Measurements from ENCODE around the gene RPS10. TPM values are rescaled to one million over a fixed set of nuclear protein-coding genes. Genes with fewer than 3 reads are reported as not detected.

RPS10 gene
- total and polyA plus RNA-seq, 2 of the 8 experiments (the other 6 are each of a cell fraction or from before 2014, with no cell fraction given) = 2,408 to 11,142 TPM

GRCh38 chr6:34416877-34417371 lies 8.9 kb downstream of the RPS10 start:
- Histone ChIP-seq H3K36me3 (ENCODE audit: control insufficient read depth in 2 of 4, insufficient read depth in 4 of 4, low read length in 3 of 4) (peaks cover 33 to 67% (median 50%) of the 10 kb centered on the region in 4 experiments), H3K27ac (ENCODE audit: low read depth, low read length) (no peak overlapping the region)

More at GRCh38 chr6:34416877-34417371, 8.9 kb downstream of the RPS10 start:
- H4K5ac ChIP-seq (ENCODE audit: insufficient read length, low read depth, low read length) = no peak overlapping the region
- H3K23ac ChIP-seq (ENCODE audit: insufficient read length) = no peak overlapping the region
- H3K9ac ChIP-seq (replicated peaks in 1 of 4; ENCODE audit: extremely low read depth in 1 of 4, low read depth in 3 of 4, low read length in 3 of 4) = no peak overlapping the region
- H3K56ac ChIP-seq (replicated peaks; ENCODE audit: insufficient read length, low read depth, low read length) = no peak overlapping the region
- no peak for DNase-seq (ENCODE audit: low read depth in 1 of 2, low spot score in 2 of 2)
- no peak overlapping the region for H3K4ac ChIP-seq (replicated peaks; ENCODE audit: insufficient read length, low read depth, low read length)
- no peak overlapping the region for H2AFZ ChIP-seq (ENCODE audit: low read length)
- no peak overlapping the region for H4K91ac ChIP-seq (replicated peaks; ENCODE audit: insufficient read length, low read length)
- no peak overlapping the region for H4K8ac ChIP-seq (ENCODE audit: extremely low read depth, insufficient read depth, low read length)
- no peak for FAIRE-seq
- H2BK15ac ChIP-seq (ENCODE audit: low read length) = no peak overlapping the region
- H4K20me1 ChIP-seq (replicated peaks in 1 of 2; ENCODE audit: control insufficient read depth in 1 of 2, insufficient read depth in 2 of 2, low read length in 2 of 2) = peaks cover 5 to 24% of the 10 kb centered on the region in 2 experiments
- no peak overlapping the region for H2AK5ac ChIP-seq (ENCODE audit: low read depth, low read length)
- H3K27me3 ChIP-seq (replicated peaks in 1 of 4; ENCODE audit: control insufficient read depth in 3 of 4, extremely low read depth in 1 of 4, insufficient read depth in 3 of 4, low read length in 3 of 4) = no peaks in the 10 kb centered on the region
- H3K23me2 ChIP-seq (ENCODE audit: low read depth, low read length) = no peaks in the 10 kb centered on the region
- peaks cover 0 to 3% (median 0%) of the 10 kb centered on the region in 4 experiments; a peak in 1 of 7 replicates for H3K4me1 ChIP-seq (replicated peaks in 1 of 4; ENCODE audit: control insufficient read depth in 3 of 4, insufficient read depth in 4 of 4, low read length in 3 of 4)
- TF ChIP-seq TCF12 (IDR thresholded peaks at IDR 0.05; ENCODE audit: low read depth, low read length) (no peak), CTCF (IDR thresholded peaks at IDR 0.05; ENCODE audit: control extremely low read depth in 1 of 3, insufficient read depth in 1 of 3, low read depth in 1 of 3, low read length in 3 of 3) (no peak), ZNF274 (IDR thresholded peaks at IDR 0.05; ENCODE audit: borderline replicate concordance, extremely low read depth, low read length) (no peak), POLR2AphosphoS5 (IDR thresholded peaks at IDR 0.05; ENCODE audit: low read depth, low read length) (peak; percentile 69), POU5F1 (IDR thresholded peaks at IDR 0.05; ENCODE audit: low read depth, low read length) (no peak), TBP (IDR thresholded peaks at IDR 0.05; ENCODE audit: low read depth, low read length) (no peak)
- H3K79me2 ChIP-seq (ENCODE audit: control insufficient read depth in 1 of 2, insufficient read depth in 2 of 2, low read length in 2 of 2) = peaks cover 0 to 7% of the 10 kb centered on the region in 2 experiments; a peak in 2 of 4 replicates
- H3K79me1 ChIP-seq (ENCODE audit: low read depth, low read length) = no peaks in the 10 kb centered on the region; the same call in 1 of the 2 replicates
- no peaks in the 10 kb centered on the region for H3K9me3 ChIP-seq (ENCODE audit: insufficient read depth in 2 of 2, low read depth in 1 of 2, low read length in 1 of 2)
- ChIA-PET POLR2A (ENCODE audit: partially characterized antibody) (interaction anchor here (0.6 to 12.2 kb wide), 24 partner anchors 7 to 721 kb away, joined by 3 to 256 read pairs (median 3); partner anchors contain the start of genes HMGA1, NUDT3, RPS10 and SMIM29), CTCF (ENCODE audit: partially characterized antibody) (interaction anchor here (1.1 to 3.6 kb wide), 6 partner anchors 11 to 193 kb away, joined by 3 to 31 read pairs (median 3); partner anchors contain the start of gene SMIM29)
- H3K4me3 ChIP-seq (ENCODE audit: extremely low read depth in 1 of 4, insufficient read depth in 2 of 4, low read depth in 3 of 4, low read length in 4 of 4) = no peak overlapping the region
- no peak overlapping the region for H2BK120ac ChIP-seq (replicated peaks; ENCODE audit: low read depth, low read length)
- 91% methylated on average over 7 of the region's 7 CpGs; no CpG with 5 or more reads in 1 of the 2 experiments for WGBS, 2 experiments (ENCODE audit: extremely low coverage in 1 of 2, insufficient coverage in 1 of 2, insufficient read length in 1 of 2, insufficient replicate concordance in 2 of 2, low coverage in 1 of 2, low lambda C conversion rate in 2 of 2, missing lambda C conversion rate in 1 of 2)
- no peak overlapping the region for H3K4me2 ChIP-seq (ENCODE audit: insufficient read depth in 1 of 2, low read depth in 2 of 2, low read length in 2 of 2)
- H3K14ac ChIP-seq (ENCODE audit: insufficient read length) = no peak overlapping the region
- no peak overlapping the region for H3K18ac ChIP-seq (ENCODE audit: extremely low read depth, low read length)
- no peak overlapping the region for H2BK12ac ChIP-seq (ENCODE audit: low read depth, low read length)
- no peak overlapping the region for H2BK20ac ChIP-seq (ENCODE audit: low read length)
- no peak overlapping the region for H2BK5ac ChIP-seq (ENCODE audit: low read depth, low read length)
